Hindlimb muscle (tissue), 1 donor: ENCODE data around the gene USP13. TPM values are rescaled to one million over a fixed set of nuclear protein-coding genes. Genes with fewer than 3 reads are reported as not detected.
"Not testable (repeated sequence)": the region's sequence is repeated elsewhere in the genome, so short reads cannot be mapped to it uniquely, and the experiment has no call there.

Source experiments
- DNase-seq: peaks from one replicate; pipeline ENCODE4 v3.0.0-alpha.2; 2013
- polyA plus RNA-seq: library from polyadenylated mRNA; unstranded; fragments of 120-200 nt; gene quantifications from one replicate; pipeline ENCODE4 v1.2.1, GENCODE V29; 2013; ENCODE audit not compliant: insufficient read length

Gene USP13
- polyA plus RNA-seq, 1 donor, result 53.4 TPM

DNA sequence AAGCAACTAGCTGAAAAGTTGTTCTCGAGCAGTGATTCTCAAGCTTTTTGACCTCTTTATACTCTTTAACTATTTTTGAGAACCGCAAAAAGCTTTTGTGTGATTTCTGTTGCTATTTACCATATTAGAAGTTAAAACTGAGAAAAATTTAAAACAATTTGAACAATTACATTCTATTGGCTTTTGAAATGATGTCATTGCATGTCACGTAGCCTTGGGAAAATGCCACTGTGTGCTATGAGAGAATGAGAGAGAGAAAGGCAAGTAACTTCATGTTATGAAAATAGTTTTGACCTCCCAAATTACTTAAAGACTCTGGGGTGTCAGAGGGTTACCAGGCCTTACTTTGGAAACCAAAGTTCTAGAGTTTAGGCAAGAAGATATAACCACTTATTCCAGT, 8.0 kb downstream of the USP13 start:
- no peak for DNase-seq

DNA sequence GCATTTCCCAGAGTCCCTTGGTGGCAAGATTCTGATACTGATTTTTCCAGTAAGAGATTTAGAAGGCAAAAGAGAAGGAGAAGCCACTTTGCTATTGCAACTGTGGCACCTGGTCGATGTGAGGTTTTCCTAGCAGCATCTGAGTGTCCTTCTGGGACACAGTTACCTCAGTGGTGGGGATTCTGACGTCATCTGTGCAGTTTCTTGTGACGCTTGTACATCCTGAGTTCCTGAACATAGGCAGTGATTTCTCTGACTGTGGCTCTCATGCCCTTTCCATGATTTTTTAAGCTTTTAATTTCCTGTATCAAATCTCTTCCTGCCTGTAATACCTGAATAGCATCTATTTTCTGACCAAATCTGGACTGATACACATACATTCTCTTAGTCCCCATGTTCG, 8.9 kb downstream of the USP13 start:
- no peak for DNase-seq

- DNase-seq, result no peak
These were observed 10.3 kb downstream of the USP13 start for GRCh38 chr3:179663093-179663492.

DNA sequence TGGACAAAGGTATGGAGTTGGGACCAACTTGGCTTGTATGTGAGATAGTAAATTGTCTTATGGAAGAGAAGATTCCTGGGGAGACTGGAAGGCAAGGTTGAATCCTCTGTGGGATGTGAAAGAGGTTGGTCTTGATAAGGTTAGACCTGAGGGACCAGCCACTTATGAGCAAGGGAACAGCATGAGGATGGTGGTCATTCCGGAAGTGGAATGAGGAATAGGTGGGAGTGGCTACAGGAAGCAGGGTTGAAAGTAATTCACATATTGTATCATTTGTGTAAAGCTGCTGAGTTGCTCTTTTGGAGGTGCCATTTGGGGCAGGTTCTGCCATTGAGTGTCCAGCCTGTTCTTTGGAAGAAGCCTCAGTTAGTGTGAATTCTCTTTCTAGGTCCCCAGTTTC, 13.2 kb downstream of the USP13 start:
- DNase-seq, result no peak

DNA sequence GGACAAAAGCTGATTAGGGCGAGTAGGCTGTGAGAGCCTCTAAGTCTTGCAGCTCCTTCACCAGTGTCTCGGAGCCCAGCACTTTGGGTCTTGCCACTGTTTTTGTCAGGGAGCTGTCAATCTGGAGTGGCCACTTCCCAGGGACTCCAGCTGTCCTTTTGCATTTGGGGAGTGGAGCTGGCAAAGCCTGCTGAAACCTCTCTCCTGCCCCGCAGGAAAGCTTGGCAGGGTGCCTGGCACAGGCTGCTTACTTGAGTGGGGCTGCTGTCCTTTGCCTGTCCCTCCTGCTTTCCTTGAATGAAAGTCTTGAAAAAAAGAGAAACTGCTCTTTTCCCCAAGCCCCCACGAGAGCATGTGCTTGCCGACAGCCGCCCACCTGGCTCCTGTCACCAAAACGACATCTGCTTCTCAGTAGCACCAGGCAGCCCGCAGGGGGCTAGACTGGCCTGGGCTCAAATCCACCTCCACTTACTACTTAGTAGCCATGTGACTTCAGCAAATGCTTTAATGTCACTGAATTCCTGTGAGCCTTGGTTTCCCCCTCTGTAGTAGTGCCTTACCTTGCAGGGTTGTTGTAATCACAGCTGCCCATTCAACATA, 13.7 kb downstream of the USP13 start:
- no peak for DNase-seq

GRCh38 chr3:179668429-179668828, 15.6 kb downstream of the USP13 start:
- no peak for DNase-seq

- DNase-seq, result no peak
These were observed 17.5 kb downstream of the USP13 start for GRCh38 chr3:179670311-179670710.

DNA sequence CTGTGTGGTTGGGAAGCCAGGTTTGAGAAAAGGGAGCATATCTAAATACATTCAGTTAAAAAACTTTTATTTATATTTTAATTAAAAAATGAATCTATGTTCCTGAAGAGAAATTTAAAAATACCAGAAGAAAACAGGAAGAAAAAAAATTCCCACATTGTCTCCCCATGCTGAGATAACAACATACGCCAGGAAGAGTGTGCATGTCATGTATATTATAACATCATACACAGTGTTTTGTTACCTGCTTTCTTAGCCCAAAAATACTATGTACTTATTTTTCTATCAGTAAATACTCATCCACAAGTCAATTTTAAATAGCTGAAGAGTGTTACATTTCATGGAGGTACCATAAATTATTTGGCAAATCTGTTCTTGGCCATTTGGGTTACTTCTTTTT, 18.5 kb downstream of the USP13 start:
- DNase-seq, result no peak

GRCh38 chr3:179671747-179672242, 19.0 kb downstream of the USP13 start:
- DNase-seq, result no peak

DNA sequence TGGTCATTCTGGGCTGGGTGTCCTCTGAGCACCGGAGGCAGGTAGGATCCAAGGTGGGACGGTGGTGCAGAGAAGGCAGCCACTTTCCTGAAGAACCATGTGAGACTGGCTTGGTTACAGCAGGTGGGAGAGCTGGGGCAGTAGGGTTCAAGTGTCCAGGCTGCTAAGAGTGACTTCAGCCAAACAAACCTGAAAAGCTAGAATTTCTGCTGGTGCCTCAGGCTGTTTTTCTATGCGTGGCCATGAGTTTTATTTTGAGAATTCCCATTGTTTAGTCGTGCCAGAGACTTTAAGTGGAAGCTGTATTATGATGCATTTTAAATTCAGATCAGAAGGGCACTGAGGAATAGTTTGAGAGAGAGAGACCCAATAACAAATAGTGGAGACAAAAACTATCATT, 20.1 kb downstream of the USP13 start:
- no peak for DNase-seq

DNA sequence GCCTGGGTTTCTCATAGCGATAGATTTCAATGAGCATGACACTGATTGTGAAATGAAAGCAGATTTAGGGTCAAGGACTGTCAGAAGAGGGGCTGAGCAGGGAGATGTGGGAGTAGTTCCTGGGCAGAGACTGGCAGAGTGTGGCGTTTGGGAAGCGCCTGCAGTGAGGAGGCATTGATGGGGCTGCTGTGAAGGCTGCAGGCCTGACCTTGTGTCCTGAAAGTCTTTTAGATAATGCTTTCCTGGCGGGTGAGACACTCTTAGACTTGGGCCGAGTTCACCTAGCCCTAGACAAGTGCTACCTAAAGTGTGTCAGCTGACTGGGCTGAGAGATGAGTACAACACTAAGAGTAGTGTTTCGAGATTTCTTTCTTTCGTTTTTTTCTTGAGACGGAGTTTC, 20.7 kb downstream of the USP13 start:
- no peak for DNase-seq

DNA sequence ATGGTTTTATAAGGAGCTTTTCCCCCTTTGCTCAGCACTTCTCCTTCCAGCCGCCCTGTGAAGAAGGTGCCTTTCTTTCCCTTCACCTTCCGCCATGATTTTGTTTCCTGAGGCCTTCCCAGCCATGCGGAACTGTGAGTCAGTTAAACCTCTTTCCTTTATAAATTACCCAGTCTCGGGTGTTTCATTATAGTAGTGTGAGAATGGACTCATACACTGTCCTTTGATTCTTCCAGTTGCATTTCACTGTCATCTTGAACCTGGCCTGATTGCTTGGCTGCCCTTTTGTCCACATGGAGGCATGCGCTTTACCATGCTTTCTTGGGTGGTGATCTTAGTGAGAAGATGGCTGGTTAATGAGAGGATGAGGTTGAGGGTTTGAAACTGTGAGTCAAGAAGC, 23.2 kb downstream of the USP13 start:
- no peak for DNase-seq

DNA sequence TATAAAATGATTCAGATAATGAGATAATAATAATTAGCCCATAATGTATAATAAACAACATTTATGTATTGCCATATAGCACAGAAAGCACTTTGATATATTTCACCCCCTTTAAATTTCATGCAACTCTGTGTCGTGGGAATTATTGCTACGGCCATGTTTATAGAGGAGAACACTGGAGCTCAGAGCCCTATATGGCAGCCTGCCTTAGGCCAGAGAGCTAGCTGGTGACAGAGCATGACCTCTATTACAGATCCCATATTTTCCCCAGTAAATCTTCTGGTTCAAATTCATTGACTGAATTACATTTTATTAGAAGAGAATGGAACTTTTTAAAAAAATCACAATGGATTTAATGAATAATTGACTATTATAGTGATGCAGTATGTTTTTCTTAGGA, 25.0 kb downstream of the USP13 start:
- no peak for DNase-seq

GRCh38 chr3:179681492-179682263, 28.8 kb downstream of the USP13 start:
- no peak for DNase-seq

DNA sequence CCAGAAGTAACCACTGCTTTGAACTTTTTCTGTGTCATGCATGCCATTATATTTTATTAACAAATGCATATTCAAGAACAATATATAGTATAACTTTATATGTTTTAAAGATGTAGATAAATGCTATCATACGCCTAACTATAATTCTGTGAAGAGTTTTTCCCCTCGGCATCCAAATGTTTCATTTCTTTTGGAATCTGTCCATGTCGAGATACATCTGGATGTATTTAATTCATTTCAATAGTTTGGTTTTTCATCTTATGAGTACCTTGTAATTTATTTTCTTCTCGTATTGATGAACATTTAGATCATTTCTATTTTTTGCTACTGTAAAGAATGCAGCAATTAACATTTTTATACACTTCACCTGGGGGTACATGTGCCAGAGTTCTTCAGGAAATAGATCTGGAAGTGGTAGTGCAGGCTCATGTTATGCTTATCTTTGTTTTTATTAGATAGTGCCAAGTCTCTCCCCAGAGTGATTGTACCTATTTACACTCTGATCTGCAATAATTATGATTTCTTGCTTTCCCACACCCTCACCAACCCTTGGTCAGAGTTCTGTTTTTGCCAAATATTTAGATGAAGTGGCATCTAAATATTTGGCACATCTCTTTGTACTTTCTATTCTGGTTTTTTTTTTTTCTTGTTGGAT, 29.7 kb downstream of the USP13 start:
- DNase-seq, result no peak

GRCh38 chr3:179683286-179683685, 30.4 kb downstream of the USP13 start:
- DNase-seq, result not testable (repeated sequence)

DNA sequence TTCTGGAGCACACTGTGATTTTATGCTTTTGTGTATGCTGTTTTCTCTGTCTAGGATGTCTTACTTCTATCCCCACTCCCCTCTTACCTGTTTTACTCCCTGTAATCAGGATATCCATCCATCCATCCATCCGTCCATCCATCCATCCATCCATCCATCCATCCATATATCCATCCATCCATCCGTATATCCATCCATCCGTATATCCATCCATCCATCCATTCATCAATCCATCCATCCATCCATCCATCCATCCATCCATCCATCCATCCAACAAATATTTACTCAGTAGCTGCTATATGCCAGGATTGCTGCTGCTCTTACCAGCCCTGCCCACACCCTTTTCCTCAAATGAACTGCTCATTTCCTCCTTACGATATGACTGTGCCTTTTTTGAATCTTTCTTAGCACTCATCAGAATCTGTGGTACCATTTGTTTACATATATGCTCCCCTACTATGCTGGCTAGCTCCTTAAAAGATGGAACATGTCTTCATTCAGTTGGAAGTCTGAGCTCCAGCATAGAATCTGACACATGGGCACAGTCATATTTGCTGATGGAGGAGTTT, 35.2 kb downstream of the USP13 start:
- DNase-seq, result no peak

GRCh38 chr3:179688850-179689249, 36.0 kb downstream of the USP13 start:
- no peak for DNase-seq

DNA sequence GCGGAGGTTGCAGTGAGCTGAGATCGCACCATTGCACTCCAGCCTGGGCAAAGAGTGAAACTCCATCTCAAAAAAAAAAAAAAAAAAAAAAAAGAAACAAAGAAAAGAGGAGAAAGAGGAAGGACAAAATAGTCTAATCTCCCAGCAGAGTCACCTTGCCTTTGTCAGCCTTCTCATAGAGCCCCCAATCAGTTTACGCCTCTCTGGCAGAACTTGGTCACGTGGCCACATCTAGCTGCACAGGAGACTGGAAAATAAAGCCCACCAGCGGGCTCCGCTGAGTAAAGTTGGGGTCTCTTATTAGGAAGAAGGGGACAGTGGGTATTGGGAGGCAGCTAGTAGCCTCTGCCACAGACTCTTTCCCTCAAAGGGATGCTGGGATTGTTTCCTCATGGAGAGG, 41.9 kb downstream of the USP13 start:
- DNase-seq, result no peak

GRCh38 chr3:179695672-179696313, 43.0 kb downstream of the USP13 start:
- DNase-seq, result no peak

GRCh38 chr3:179697736-179698332, 45.0 kb downstream of the USP13 start:
- no peak for DNase-seq

GRCh38 chr3:179700716-179701115, 47.9 kb downstream of the USP13 start:
- no peak for DNase-seq
